HG02642 (cell line): ENCODE measurements around the gene RARA.
"Not testable (repeated sequence)": the region's sequence is repeated elsewhere in the genome, so short reads cannot be mapped to it uniquely, and the experiment has no call there.

Source experiments
- ATAC-seq: cut with Tn5 transposase; IDR thresholded peaks from one replicate; pipeline ENCODE4 v1.9.1; 2021; ENCODE audit warnings: mild to moderate bottlenecking; ENCODE audit not compliant: unreplicated experiment, poor library complexity

RARA gene

GRCh38 chr17:40295488-40296436 is 13.2 kb upstream of the RARA start:
- no peak for ATAC-seq

GRCh38 chr17:40297511-40297910 is 11.5 kb upstream of the RARA start:
- no peak for ATAC-seq

- no peak for ATAC-seq
Observed at GRCh38 chr17:40298726-40299125, 10.3 kb upstream of the RARA start.

- ATAC-seq = not testable (repeated sequence)
Observed at GRCh38 chr17:40299159-40299757, 9.7 kb upstream of the RARA start.

- ATAC-seq = no peak
Observed at GRCh38 chr17:40301315-40301714, 7.7 kb upstream of the RARA start.

GRCh38 chr17:40303009-40303657 is 5.8 kb upstream of the RARA start:
- no peak for ATAC-seq

GRCh38 chr17:40303708-40304551 is 5.0 kb upstream of the RARA start:
- ATAC-seq = no peak

- not testable (repeated sequence) for ATAC-seq
Observed at GRCh38 chr17:40304552-40304863, 4.5 kb upstream of the RARA start.

- ATAC-seq = not testable (repeated sequence)
Observed at GRCh38 chr17:40304866-40305265, 4.1 kb upstream of the RARA start.

- no peak for ATAC-seq
Observed at GRCh38 chr17:40306395-40306794, 2.6 kb upstream of the RARA start.

GRCh38 chr17:40307001-40307730 is 1.8 kb upstream of the RARA start:
- no peak for ATAC-seq

- ATAC-seq = no peak
Observed at GRCh38 chr17:40307740-40308239, 1.2 kb upstream of the RARA start.

- no peak for ATAC-seq
Observed at GRCh38 chr17:40309949-40310510, 1.1 kb downstream of the RARA start.

GRCh38 chr17:40310882-40311391 is 2.0 kb downstream of the RARA start:
- no peak for ATAC-seq

- ATAC-seq = no peak
Observed at GRCh38 chr17:40311575-40311974, 2.6 kb downstream of the RARA start.

GRCh38 chr17:40312131-40312731 is 3.3 kb downstream of the RARA start:
- no peak for ATAC-seq

GRCh38 chr17:40312893-40313667 is 4.1 kb downstream of the RARA start:
- no peak for ATAC-seq
